ENCODE results near the gene ATP1A1.

The ATP1A1 gene

DNA sequence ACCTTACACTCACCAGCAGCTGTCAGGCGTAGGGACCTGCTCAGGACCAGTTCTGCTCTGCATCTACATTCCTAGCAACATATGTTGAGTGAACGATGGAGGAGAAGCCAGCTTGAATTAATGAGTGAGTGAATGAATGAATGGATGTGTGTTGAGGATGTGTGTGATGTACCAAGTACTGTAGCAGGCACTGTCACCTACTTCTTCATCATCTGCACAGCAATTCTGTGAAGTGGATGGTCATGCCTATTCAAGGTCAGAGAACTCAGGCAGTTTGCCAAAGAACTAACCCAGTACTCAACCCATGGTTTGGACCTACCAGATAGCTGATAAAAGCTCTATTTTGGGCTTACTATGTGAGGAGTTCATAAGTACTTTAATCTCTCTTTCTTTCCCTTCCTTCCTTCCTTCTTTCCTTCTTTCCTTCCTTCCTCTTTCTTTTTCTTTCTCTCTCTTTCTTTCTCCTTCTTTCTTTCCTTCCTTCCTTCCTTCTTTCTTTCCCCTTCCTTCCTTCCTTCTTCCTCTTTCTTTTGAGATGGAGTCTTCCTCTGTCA, 56.9 kb downstream of the ATP1A1 start:
- H3K27ac ChIP-seq (ENCODE audit: low read length) = no peak overlapping the region
- H2AFZ ChIP-seq (ENCODE audit: low read length) = no peak overlapping the region
- TF ChIP-seq EZH2phosphoT487 (IDR thresholded peaks at IDR 0.05; ENCODE audit: low read length) (no peak), EZH2 (optimal IDR thresholded peaks at IDR 0.05; ENCODE audit: low read depth, low read length) (no peak)
- TF ChIP-seq, protein P1, sequence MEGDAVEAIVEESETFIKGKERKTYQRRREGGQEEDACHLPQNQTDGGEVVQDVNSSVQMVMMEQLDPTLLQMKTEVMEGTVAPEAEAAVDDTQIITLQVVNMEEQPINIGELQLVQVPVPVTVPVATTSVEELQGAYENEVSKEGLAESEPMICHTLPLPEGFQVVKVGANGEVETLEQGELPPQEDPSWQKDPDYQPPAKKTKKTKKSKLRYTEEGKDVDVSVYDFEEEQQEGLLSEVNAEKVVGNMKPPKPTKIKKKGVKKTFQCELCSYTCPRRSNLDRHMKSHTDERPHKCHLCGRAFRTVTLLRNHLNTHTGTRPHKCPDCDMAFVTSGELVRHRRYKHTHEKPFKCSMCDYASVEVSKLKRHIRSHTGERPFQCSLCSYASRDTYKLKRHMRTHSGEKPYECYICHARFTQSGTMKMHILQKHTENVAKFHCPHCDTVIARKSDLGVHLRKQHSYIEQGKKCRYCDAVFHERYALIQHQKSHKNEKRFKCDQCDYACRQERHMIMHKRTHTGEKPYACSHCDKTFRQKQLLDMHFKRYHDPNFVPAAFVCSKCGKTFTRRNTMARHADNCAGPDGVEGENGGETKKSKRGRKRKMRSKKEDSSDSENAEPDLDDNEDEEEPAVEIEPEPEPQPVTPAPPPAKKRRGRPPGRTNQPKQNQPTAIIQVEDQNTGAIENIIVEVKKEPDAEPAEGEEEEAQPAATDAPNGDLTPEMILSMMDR (IDR thresholded peaks at IDR 0.05; ENCODE audit: low read length) = no peak
- no peaks in the 10 kb centered on the region for H3K9me3 ChIP-seq (replicated peaks; ENCODE audit: insufficient read depth, low read length)
- no peaks in the 10 kb centered on the region for H3K79me2 ChIP-seq (ENCODE audit: low read length)
- H3K9me2 ChIP-seq (replicated peaks; ENCODE audit: insufficient read depth, low read length) = no peaks in the 10 kb centered on the region
- no peaks in the 10 kb centered on the region for H4K20me1 ChIP-seq (ENCODE audit: insufficient read depth, low read length)
- no peak for DNase-seq
- no peaks in the 10 kb centered on the region for H3K27me3 ChIP-seq (replicated peaks; ENCODE audit: insufficient read depth, low read length)
- H3K4me3 ChIP-seq (ENCODE audit: low read length) = no peak overlapping the region
- H3K36me3 ChIP-seq (replicated peaks; ENCODE audit: insufficient read depth, low read length) = no peaks in the 10 kb centered on the region
- H3F3A ChIP-seq (ENCODE audit: insufficient read depth, low read length) = no peaks in the 10 kb centered on the region
- no peak overlapping the region for H3K9ac ChIP-seq (ENCODE audit: low read length)
- H3K4me2 ChIP-seq (ENCODE audit: low read depth, low read length) = no peak overlapping the region
- H3K4me1 ChIP-seq (ENCODE audit: low read length) = no peaks in the 10 kb centered on the region

DNA sequence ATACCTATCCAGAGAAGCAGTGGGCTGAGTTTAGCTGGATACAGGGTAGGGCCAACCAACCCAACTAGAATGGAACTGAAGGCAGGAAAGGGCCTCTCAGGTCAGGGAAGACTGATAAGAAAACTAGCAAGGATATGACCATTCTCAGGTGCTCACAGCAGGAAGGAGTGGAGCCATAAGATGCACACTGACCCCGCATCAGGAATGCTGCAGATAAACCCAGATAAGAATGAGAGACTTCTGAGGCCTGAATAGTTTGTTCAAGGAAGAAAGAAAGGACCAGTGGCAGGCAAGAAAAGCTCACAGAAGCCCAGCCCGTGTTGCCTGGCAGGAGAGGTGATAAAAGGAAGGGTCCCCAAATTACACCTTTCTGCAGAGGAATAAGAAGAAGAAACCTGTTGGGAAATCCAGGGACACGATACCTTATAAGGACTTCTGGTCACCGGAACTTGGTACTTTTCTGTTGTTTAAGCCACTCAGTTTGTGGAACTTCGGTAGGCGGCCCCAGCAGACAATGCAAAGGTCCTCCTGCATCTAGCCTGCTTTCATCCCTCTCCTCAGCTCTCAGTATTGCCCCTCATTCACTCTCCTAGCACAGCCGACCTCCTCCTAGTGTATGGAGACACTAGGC, 58.9 kb downstream of the ATP1A1 start:
- no peaks in the 10 kb centered on the region for H3K79me2 ChIP-seq (ENCODE audit: low read length)
- H3K9me3 ChIP-seq (replicated peaks; ENCODE audit: insufficient read depth, low read length) = no peaks in the 10 kb centered on the region
- no peak overlapping the region for H3K27ac ChIP-seq (ENCODE audit: low read length)
- no peak overlapping the region for H2AFZ ChIP-seq (ENCODE audit: low read length)
- no peaks in the 10 kb centered on the region for H3K9me2 ChIP-seq (replicated peaks; ENCODE audit: insufficient read depth, low read length)
- no peak overlapping the region for H3K9ac ChIP-seq (ENCODE audit: low read length)
- no peak overlapping the region for H3K4me2 ChIP-seq (ENCODE audit: low read depth, low read length)
- no peaks in the 10 kb centered on the region for H3K4me1 ChIP-seq (ENCODE audit: low read length)
- no peaks in the 10 kb centered on the region for H3K27me3 ChIP-seq (replicated peaks; ENCODE audit: insufficient read depth, low read length)
- H4K20me1 ChIP-seq (ENCODE audit: insufficient read depth, low read length) = no peaks in the 10 kb centered on the region
- no peak overlapping the region for H3K4me3 ChIP-seq (ENCODE audit: low read length)
- DNase-seq = no peak
- no peaks in the 10 kb centered on the region for H3K36me3 ChIP-seq (replicated peaks; ENCODE audit: insufficient read depth, low read length)
- no peak for TF ChIP-seq EZH2phosphoT487 (IDR thresholded peaks at IDR 0.05; ENCODE audit: low read length)
- TF ChIP-seq EZH2 (optimal IDR thresholded peaks at IDR 0.05; ENCODE audit: low read depth, low read length) = no peak
- TF ChIP-seq, protein P1 (IDR thresholded peaks at IDR 0.05; ENCODE audit: low read length) = no peak
- no peaks in the 10 kb centered on the region for H3F3A ChIP-seq (ENCODE audit: insufficient read depth, low read length)

DNA sequence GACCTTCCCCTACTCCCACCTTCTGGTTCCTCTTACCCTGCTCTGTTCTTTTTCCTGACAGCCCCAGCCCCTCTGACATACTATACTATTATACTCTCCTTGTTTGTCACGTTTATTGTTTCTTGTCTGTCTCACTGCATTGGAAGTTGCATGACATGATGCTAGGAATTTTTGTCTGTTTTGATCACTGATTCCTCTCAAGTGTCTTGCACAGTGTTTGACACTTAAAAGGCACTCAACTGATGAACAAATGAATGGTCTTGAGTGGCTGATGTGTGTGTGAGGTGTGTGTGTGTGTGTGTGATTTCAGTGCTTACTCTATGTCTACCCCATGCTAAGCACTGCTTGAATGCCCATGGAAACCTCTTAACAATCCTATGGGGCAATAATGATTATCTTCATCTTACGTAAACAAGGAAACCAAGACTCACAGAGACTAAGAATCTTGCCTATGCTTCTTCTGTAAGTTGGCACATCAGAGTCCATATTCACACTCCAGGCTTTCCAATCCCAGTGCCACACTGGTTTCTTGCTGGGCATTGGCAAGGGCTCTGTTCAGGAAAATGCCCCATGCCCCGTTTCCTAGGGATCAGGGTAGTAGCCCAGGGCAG, 59.7 kb downstream of the ATP1A1 start:
- H3K9ac ChIP-seq (ENCODE audit: low read length) = no peak overlapping the region
- TF ChIP-seq EZH2 (optimal IDR thresholded peaks at IDR 0.05; ENCODE audit: low read depth, low read length) = no peak
- TF ChIP-seq, protein P1 (IDR thresholded peaks at IDR 0.05; ENCODE audit: low read length) = no peak
- no peak for TF ChIP-seq EZH2phosphoT487 (IDR thresholded peaks at IDR 0.05; ENCODE audit: low read length)
- no peaks in the 10 kb centered on the region for H3K9me3 ChIP-seq (replicated peaks; ENCODE audit: insufficient read depth, low read length)
- H3K4me2 ChIP-seq (ENCODE audit: low read depth, low read length) = no peak overlapping the region
- H3K4me1 ChIP-seq (ENCODE audit: low read length) = no peaks in the 10 kb centered on the region
- no peak overlapping the region for H3K4me3 ChIP-seq (ENCODE audit: low read length)
- H3F3A ChIP-seq (ENCODE audit: insufficient read depth, low read length) = no peaks in the 10 kb centered on the region
- H3K27me3 ChIP-seq (replicated peaks; ENCODE audit: insufficient read depth, low read length) = no peaks in the 10 kb centered on the region
- H2AFZ ChIP-seq (ENCODE audit: low read length) = no peak overlapping the region
- H3K79me2 ChIP-seq (ENCODE audit: low read length) = no peaks in the 10 kb centered on the region
- DNase-seq = no peak
- no peak overlapping the region for H3K27ac ChIP-seq (ENCODE audit: low read length)
- no peaks in the 10 kb centered on the region for H3K9me2 ChIP-seq (replicated peaks; ENCODE audit: insufficient read depth, low read length)
- H4K20me1 ChIP-seq (ENCODE audit: insufficient read depth, low read length) = no peaks in the 10 kb centered on the region
- H3K36me3 ChIP-seq (replicated peaks; ENCODE audit: insufficient read depth, low read length) = no peaks in the 10 kb centered on the region

All from MM.1S (cell line).